Posterior vena cava (tissue), 2 donors: Measurements from ENCODE around the gene LZTS2. TPM values are rescaled to one million over a fixed set of nuclear protein-coding genes. Genes with fewer than 3 reads are reported as not detected.

ENCODE experiments used
- DNase-seq: peaks from one replicate; pipeline ENCODE4 v3.0.0-alpha.2; 2020; ENCODE audit warnings: low spot score
- intact Hi-C, 2 donors: fragments of 100-400 bp; cut with DNase I; formaldehyde crosslinking; loops; one replicate each; pipeline versions ENCODE4 v1.14.1 to v1.14.2; 2022 to 2023
- microRNA-seq, 2 donors: library from miRNA; unstranded; fragments of <30 nt; microRNA quantifications; one replicate each; pipeline ENCODE4 v1.2.0, GENCODE V29; 2020 to 2021; ENCODE audit warnings: borderline microRNAs expressed in 2 of 2
- total RNA-seq, 2 donors: library from RNA; stranded (reverse); fragmentation: NEBNext Ultra II Directional; extraction: Animal tissue kit (Norgen Biotek cat#: 25700); gene quantifications; one replicate each; pipeline ENCODE4 v1.2.1, GENCODE V29; 2021
- donor health status: DM: yes; HTN: yes; CAD: no.
- donor health status: DM: yes; HTN: yes; CAD: no.

The LZTS2 gene
- total RNA-seq, 2 donors from 2014 or later: 71.4 to 91.3 TPM

- intact Hi-C loops: no loop called here
- peak; percentile 99 for DNase-seq
These were observed 43.2 kb downstream of the LZTS2 start for GRCh38 chr10:101042667-101043362.

GRCh38 chr10:101043363-101043707, 43.7 kb downstream of the LZTS2 start:
- no peak for DNase-seq
- intact Hi-C loops: no loop called here

- DNase-seq: no peak
- intact Hi-C loops: no loop called here
These were observed 44.5 kb downstream of the LZTS2 start for GRCh38 chr10:101044117-101044516.

- no peak for DNase-seq
- intact Hi-C loops: no loop called here
These were observed 47.0 kb downstream of the LZTS2 start for GRCh38 chr10:101046332-101047238.

- intact Hi-C loops: no loop called here
- no peak for DNase-seq
These were observed 47.7 kb downstream of the LZTS2 start for GRCh38 chr10:101047268-101047667.

- DNase-seq: no peak
- intact Hi-C loops: no loop called here
These were observed 48.6 kb downstream of the LZTS2 start for GRCh38 chr10:101047961-101048892.

GRCh38 chr10:101050208-101051069, 50.8 kb downstream of the LZTS2 start:
- intact Hi-C loops: no loop called here
- DNase-seq: peak; percentile 90

GRCh38 chr10:101052285-101052684, 52.7 kb downstream of the LZTS2 start:
- intact Hi-C loops: no loop called here
- no peak for DNase-seq

GRCh38 chr10:101053516-101053915, 53.9 kb downstream of the LZTS2 start:
- intact Hi-C loops: no loop called here
- DNase-seq: no peak

- intact Hi-C loops: no loop called here
- DNase-seq: no peak
These were observed 54.7 kb downstream of the LZTS2 start for GRCh38 chr10:101054351-101054750.

- DNase-seq: no peak
- intact Hi-C loops: no loop called here
These were observed 55.3 kb downstream of the LZTS2 start for GRCh38 chr10:101054876-101055275.

- DNase-seq: no peak
- intact Hi-C loops: no loop called here
These were observed 55.8 kb downstream of the LZTS2 start for GRCh38 chr10:101055411-101055810.

GRCh38 chr10:101056365-101057151, 57.0 kb downstream of the LZTS2 start:
- DNase-seq: no peak
- intact Hi-C loops: no loop called here

Small RNA genes lying within 50 kb of the gene (microRNA-seq; reads per million reads assigned to microRNA genes)
- 0 reads per million in 2 donors for gene MIR608

Other genes starting within 250 kb of the LZTS2 start
- gene SLF2, start 86.8 kb upstream of the LZTS2 start, total RNA-seq: 10 to 100 TPM; 21.8 to 23.7 TPM
- gene SEMA4G, start 30.3 kb upstream of the LZTS2 start, total RNA-seq: 1 to 10 TPM; 1.1 to 1.6 TPM
- gene MRPL43, start 12.3 kb upstream of the LZTS2 start, total RNA-seq: 10 to 100 TPM; 48.6 to 53.9 TPM
- gene TWNK, start 12.3 kb upstream of the LZTS2 start, total RNA-seq: 1 to 10 TPM; 5.2 to 5.6 TPM
- under 1 TPM; 0.48 to 0.83 TPM for gene PDZD7, start 31.3 kb downstream of the LZTS2 start, total RNA-seq
- 10 to 100 TPM; 72.7 to 79.5 TPM for gene SFXN3, start 31.4 kb downstream of the LZTS2 start, total RNA-seq
- 1 to 10 TPM; 6.5 to 9.3 TPM for gene KAZALD1, start 62.2 kb downstream of the LZTS2 start, total RNA-seq
- not detected for gene TLX1, start 131.5 kb downstream of the LZTS2 start, total RNA-seq
- gene LBX1, start 229.7 kb downstream of the LZTS2 start, total RNA-seq: not detected